GM12892 (cell line): ENCODE measurements around the gene UGGT2.

ENCODE experiments used
- POLR2A ChIP-seq: IDR thresholded peaks from 2 replicates; pipeline ENCODE4 v1.6.1; 2011; ENCODE audit warnings: low read depth, low read length, control low read depth
- POLR2AphosphoS5 ChIP-seq: IDR thresholded peaks from 2 replicates; pipeline ENCODE4 v1.6.1; 2011; ENCODE audit warnings: low read depth, low read length, control low read depth
- TAF1 ChIP-seq: IDR thresholded peaks from 2 replicates; pipeline ENCODE4 v1.6.1; 2011; ENCODE audit warnings: low read depth, mild to moderate bottlenecking, control low read depth, low read length, borderline replicate concordance

DNA sequence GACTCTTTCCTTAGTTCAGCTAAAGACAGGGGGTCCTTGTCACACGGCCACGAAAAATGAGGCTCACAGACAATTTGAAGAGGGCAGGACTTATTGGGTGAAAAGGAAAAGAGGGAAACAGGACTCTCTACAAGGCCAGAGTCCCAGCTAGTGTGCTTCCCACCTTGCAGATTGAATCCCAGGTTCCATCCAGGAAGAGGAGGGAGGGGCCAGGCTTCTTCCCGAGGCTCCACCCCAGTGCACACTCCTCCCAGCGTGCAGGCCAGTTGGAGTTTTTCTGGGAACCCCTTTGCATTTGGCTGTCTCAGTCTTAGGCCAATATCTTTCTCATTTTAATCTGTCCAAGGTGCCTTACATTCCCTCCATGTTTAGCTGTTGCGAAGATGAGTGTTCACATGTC, 269.5 kb downstream of the UGGT2 start:
- TF ChIP-seq POLR2A = no peak
- TF ChIP-seq TAF1 = no peak
- TF ChIP-seq POLR2AphosphoS5 = no peak
